Ectodermal cell (in vitro differentiated cells): ENCODE measurements around the gene ADAMTSL3.

Experiments used
- H3K27ac ChIP-seq: 2 replicates; pipeline ENCODE4 v1.7.0; 2013; ENCODE audit warnings: mild to moderate bottlenecking, low read depth, low read length; ENCODE audit not compliant: insufficient read depth, poor library complexity, severe bottlenecking
- H3K27me3 ChIP-seq: 2 replicates; pipeline ENCODE4 v1.7.0; 2013; ENCODE audit warnings: mild to moderate bottlenecking, low read length; ENCODE audit not compliant: insufficient read depth, control insufficient read depth, poor library complexity, severe bottlenecking
- H3K36me3 ChIP-seq: one replicate; pipeline ENCODE4 v1.7.0; 2013; ENCODE audit warnings: low read length; ENCODE audit not compliant: control insufficient read depth, insufficient read depth
- H3K4me1 ChIP-seq: one replicate; pipeline ENCODE4 v1.7.0; 2013; ENCODE audit warnings: low read length; ENCODE audit not compliant: control insufficient read depth, insufficient read depth
- H3K4me3 ChIP-seq: 2 replicates; pipeline ENCODE4 v1.7.0; 2013; ENCODE audit warnings: low read depth, low read length, control low read depth; ENCODE audit not compliant: insufficient read depth
- H3K9me3 ChIP-seq: 2 replicates; pipeline ENCODE4 v1.7.0; 2013; ENCODE audit warnings: mild to moderate bottlenecking, low read length, moderate library complexity; ENCODE audit not compliant: control insufficient read depth
- WGBS, 2 experiments: methylation state at CpG; one replicate each; pipeline ENCODE4 v1.1.7; 2013; ENCODE audit warnings: missing lambda C conversion rate in 2 of 2; 5-methylcytosine and 5-hydroxymethylcytosine counted together

Gene ADAMTSL3

GRCh38 chr15:83927704-83928391 is 273.9 kb downstream of the ADAMTSL3 start:
- Histone ChIP-seq H3K36me3 (no peaks in the 10 kb centered on the region), H3K27ac (no peak overlapping the region), H3K27me3 (no peaks in the 10 kb centered on the region), H3K4me1 (no peaks in the 10 kb centered on the region), H3K4me3 (no peak overlapping the region), H3K9me3 (no peaks in the 10 kb centered on the region)
- 100% methylated on average over 2 of the region's 2 CpGs for WGBS, 2 experiments

- Histone ChIP-seq H3K9me3 (no peaks in the 10 kb centered on the region), H3K27ac (no peak overlapping the region), H3K4me1 (no peaks in the 10 kb centered on the region), H3K4me3 (no peak overlapping the region), H3K27me3 (no peaks in the 10 kb centered on the region), H3K36me3 (no peaks in the 10 kb centered on the region)
- WGBS, 2 experiments = 90 to 100% methylated on average over 1 of the region's 1 CpG
Measured at GRCh38 chr15:83928392-83928734, 274.4 kb downstream of the ADAMTSL3 start.

- peaks cover 6% of the 10 kb centered on the region for H3K9me3 ChIP-seq
- H3K4me3 ChIP-seq = no peak overlapping the region
- no peaks in the 10 kb centered on the region for H3K36me3 ChIP-seq
- H3K27me3 ChIP-seq = no peaks in the 10 kb centered on the region
- H3K27ac ChIP-seq = no peak overlapping the region
- WGBS, 2 experiments = 91 to 95% methylated on average over 5 of the region's 5 CpGs
- no peaks in the 10 kb centered on the region for H3K4me1 ChIP-seq
Measured at GRCh38 chr15:83928878-83929418, 275.0 kb downstream of the ADAMTSL3 start.

- H3K36me3 ChIP-seq = no peaks in the 10 kb centered on the region
- WGBS, 2 experiments = 89 to 100% methylated on average over 1 of the region's 1 CpG
- no peak overlapping the region for H3K4me3 ChIP-seq
- H3K27ac ChIP-seq = no peak overlapping the region
- peaks cover 6% of the 10 kb centered on the region for H3K9me3 ChIP-seq
- no peaks in the 10 kb centered on the region for H3K4me1 ChIP-seq
- no peaks in the 10 kb centered on the region for H3K27me3 ChIP-seq
Measured at GRCh38 chr15:83929619-83930018, 275.7 kb downstream of the ADAMTSL3 start.

- no peak overlapping the region for H3K27ac ChIP-seq
- H3K4me1 ChIP-seq = no peaks in the 10 kb centered on the region
- H3K4me3 ChIP-seq = no peak overlapping the region
- H3K9me3 ChIP-seq = peaks cover 6% of the 10 kb centered on the region
- H3K36me3 ChIP-seq = no peaks in the 10 kb centered on the region
- no peaks in the 10 kb centered on the region for H3K27me3 ChIP-seq
Measured at GRCh38 chr15:83930392-83931212, 276.7 kb downstream of the ADAMTSL3 start.

GRCh38 chr15:83935774-83936173 is 281.9 kb downstream of the ADAMTSL3 start:
- H3K9me3 ChIP-seq = peaks cover 6% of the 10 kb centered on the region
- H3K27me3 ChIP-seq = no peaks in the 10 kb centered on the region
- H3K4me3 ChIP-seq = no peak overlapping the region
- no CpG with 5 or more reads among the region's 1 CpG for WGBS, 2 experiments
- no peaks in the 10 kb centered on the region for H3K36me3 ChIP-seq
- H3K27ac ChIP-seq = no peak overlapping the region
- H3K4me1 ChIP-seq = no peaks in the 10 kb centered on the region

- no peaks in the 10 kb centered on the region for H3K36me3 ChIP-seq
- 95 to 97% methylated on average over 2 to 4 of the region's 4 CpGs for WGBS, 2 experiments
Measured at GRCh38 chr15:83940136-83940535, 286.2 kb downstream of the ADAMTSL3 start.

GRCh38 chr15:83943043-83943442 is 289.1 kb downstream of the ADAMTSL3 start:
- Histone ChIP-seq H3K27ac (no peak overlapping the region), H3K27me3 (no peaks in the 10 kb centered on the region), H3K36me3 (no peaks in the 10 kb centered on the region), H3K9me3 (no peaks in the 10 kb centered on the region), H3K4me3 (no peak overlapping the region), H3K4me1 (no peaks in the 10 kb centered on the region)
- WGBS, 2 experiments = 91 to 92% methylated on average over 3 of the region's 3 CpGs

More at GRCh38 chr15:83940136-83940535, 286.2 kb downstream of the ADAMTSL3 start:
- Histone ChIP-seq H3K4me1 (no peaks in the 10 kb centered on the region), H3K9me3 (no peaks in the 10 kb centered on the region), H3K4me3 (no peak overlapping the region), H3K27me3 (no peaks in the 10 kb centered on the region), H3K27ac (no peak overlapping the region)

GRCh38 chr15:83943849-83944404 is 290.0 kb downstream of the ADAMTSL3 start:
- H3K4me1 ChIP-seq = no peaks in the 10 kb centered on the region
- H3K27me3 ChIP-seq = no peaks in the 10 kb centered on the region
- H3K36me3 ChIP-seq = no peaks in the 10 kb centered on the region
- H3K27ac ChIP-seq = no peak overlapping the region
- no peak overlapping the region for H3K4me3 ChIP-seq
- WGBS, 2 experiments = 89 to 92% methylated on average over 2 to 4 of the region's 4 CpGs
- no peaks in the 10 kb centered on the region for H3K9me3 ChIP-seq

GRCh38 chr15:83947156-83947555 is 293.2 kb downstream of the ADAMTSL3 start:
- Histone ChIP-seq H3K27me3 (no peaks in the 10 kb centered on the region), H3K9me3 (no peaks in the 10 kb centered on the region), H3K27ac (no peak overlapping the region), H3K4me1 (no peaks in the 10 kb centered on the region), H3K4me3 (no peak overlapping the region), H3K36me3 (no peaks in the 10 kb centered on the region)
- 88 to 92% methylated on average over 4 of the region's 4 CpGs for WGBS, 2 experiments
